HL-60/S4 treated with retinoic acid at 250 ng/mL for 4 days and 3 days (cell line): ENCODE measurements around the gene ENTPD2.

ENCODE experiments used
- in situ Hi-C: fragments of 300-500 bp; cut with MboI; formaldehyde crosslinking; loops from 2 replicates; pipeline ENCODE4 v1.7.0; 2022; ENCODE audit warnings: low sequenced_read_pairs

Gene ENTPD2

DNA sequence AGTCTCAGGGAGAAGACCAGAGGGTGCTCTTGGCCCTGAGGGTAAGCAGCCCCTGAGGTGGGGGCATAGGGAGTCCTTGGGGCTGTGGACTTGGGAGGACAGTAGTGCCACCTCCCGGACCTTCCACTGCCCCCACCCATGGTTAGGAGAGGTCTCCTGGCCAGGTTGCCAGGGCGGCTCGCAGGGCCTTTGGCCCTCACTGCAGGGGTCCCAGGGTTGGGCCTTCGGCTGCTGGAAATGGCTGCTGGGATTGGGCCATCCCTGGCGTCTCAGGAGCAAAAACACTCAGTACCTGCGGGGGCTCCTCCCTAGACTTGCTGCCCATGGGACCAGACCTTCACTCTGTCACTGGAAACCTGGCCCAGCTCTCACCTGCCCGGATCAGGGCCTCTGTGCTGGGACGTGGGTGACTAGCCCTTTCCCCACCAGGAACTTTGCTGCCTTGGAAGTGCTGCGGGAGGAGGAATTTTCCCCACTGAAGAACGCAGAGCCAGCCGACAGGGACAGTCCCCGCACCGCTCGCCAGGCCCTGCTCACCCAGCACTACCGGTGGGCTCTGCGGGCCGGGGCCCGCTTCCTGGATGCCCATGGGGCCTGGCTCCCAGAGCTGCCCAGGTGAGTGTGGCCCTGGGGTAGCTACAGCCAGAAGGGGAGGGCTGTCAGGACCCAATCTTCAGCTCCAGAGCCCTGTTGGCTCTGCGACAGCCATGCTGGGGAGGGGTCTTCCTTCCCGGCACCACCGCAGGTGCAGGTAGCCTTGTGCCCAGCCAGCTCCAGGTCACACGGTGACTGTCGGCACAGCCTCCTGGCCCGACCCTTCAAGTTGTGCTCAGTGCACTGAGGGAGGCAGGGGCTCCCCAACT is 26.6 kb upstream of the ENTPD2 start:
- in situ Hi-C loops = no loop called here

DNA sequence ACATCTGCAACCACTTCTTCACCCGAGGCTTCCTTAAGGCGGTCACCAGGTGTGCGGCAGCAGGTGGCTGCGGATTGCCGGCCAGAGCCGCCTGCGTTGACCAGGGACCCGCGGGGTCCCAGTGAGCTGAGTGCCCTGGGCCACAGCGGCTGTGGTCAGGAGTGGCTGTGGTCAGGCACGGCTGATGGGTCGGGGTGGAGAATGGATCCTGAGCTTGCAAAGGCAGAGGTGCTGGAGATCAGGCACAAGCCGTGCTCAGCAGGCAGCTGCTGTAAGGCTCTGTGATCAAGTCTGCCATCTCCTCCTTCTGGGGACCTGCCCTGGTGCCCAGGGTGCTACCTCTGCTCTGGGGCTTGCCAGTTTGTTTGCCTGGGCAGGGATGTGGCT is 25.5 kb upstream of the ENTPD2 start:
- in situ Hi-C loops = no loop called here

DNA sequence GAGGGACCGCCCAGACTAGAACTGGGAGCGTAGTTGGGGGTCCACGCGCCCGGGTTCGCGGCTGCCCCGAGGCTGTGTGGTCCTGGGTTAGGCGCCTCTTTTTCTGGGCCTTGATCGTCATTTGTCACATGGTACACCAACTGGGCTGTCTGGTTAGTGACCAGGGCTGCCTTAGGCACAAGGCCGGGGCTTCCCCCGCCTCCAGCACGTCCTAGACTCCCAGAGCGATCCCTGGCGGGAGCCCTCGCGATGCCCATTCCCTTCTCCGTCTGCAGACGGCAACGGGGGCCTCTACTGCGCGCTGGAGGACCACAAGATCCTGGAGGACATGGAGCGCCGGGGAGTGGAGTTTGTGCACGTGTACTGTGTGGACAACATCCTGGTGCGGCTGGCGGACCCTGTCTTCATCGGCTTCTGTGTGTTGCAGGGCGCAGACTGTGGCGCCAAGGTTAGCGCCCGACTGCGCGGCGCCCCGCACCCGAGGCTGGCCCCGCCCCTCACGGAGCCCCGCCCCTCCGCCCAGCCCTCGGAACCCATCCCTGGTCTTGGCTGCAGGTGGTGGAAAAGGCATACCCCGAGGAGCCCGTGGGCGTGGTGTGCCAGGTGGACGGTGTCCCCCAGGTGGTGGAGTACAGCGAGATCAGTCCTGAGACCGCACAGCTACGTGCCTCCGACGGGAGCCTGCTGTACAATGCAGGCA is 25.0 kb upstream of the ENTPD2 start:
- in situ Hi-C loops = no loop called here

DNA sequence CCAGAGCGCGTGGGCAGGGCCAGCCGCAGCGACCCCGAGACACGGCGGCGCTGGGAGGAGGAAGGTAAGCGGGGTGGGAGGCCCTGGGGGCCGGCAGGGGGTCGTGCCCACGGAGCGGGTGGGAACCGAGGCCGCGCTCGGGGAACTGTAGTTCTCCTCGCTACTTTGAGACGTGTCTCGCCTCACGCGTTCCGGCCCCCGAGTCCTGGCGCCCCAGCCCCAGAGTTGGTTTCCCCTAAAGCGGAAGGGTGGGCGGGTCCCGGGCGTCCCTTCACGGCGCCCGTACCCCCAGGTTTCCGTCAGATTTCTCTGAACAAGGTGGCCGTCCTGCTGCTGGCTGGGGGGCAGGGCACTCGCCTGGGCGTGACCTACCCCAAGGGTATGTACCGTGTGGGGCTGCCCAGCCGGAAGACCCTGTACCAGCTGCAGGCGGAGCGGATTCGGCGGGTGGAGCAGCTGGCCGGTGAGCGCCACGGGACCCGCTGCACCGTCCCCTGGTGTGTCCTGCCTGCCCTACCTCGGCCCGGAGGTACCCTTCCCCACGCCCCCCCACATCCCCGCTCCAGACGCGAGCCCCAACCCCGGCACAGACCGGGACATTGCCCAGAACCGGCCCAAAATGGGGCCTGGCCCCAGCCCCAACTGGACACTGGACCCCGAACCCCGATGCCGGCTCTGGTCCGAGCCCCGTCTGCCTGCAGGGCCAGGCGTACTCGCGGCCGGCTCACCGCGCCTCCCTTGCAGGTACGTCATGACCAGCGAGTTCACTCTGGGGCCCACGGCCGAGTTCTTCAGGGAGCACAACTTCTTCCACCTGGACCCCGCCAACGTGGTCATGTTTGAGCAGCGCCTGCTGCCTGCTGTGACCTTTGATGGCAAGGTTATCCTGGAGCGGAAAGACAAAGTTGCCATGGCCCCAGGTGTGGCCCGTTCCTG is 24.2 kb upstream of the ENTPD2 start:
- in situ Hi-C loops = no loop called here

DNA sequence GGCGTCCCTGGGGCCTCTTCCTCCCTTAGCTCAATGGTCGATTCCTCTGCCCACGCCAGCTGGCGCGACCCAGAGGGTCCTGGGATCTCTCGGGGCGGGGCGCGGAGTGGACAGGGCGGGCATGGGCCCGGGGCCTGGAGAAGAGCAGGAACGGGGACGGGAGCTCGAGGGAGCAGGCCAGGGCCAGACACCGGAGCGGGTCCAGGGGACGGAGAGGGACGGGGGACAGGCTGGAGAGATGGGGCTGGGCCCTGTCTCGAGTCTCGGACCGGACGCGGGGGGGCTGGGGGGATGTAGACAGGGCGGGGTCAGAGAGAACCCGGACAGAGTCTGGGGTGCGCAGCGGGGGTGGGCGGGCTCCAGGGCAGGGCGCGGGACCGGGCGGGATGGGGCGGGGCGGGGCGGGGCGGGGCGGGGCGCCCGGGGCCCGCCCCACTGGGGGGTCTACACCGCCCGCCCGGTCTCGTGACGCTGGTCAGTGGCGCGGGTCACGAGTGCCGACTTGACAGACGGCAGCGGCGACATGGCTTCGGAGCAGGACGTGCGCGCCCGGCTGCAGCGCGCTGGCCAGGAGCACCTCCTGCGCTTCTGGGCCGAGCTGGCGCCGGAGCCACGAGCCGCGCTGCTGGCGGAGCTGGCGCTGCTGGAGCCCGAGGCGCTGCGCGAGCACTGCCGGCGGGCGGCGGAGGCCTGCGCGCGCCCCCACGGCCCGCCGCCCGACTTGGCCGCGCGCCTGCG is 23.3 kb upstream of the ENTPD2 start, which contains the start of gene UAP1L1:
TSS of gene UAP1L1 (plus strand) at position 508 of the 738 bp plus-strand sequence. CDS start at position 524, 16 bp downstream.
- in situ Hi-C loops = no loop called here

DNA sequence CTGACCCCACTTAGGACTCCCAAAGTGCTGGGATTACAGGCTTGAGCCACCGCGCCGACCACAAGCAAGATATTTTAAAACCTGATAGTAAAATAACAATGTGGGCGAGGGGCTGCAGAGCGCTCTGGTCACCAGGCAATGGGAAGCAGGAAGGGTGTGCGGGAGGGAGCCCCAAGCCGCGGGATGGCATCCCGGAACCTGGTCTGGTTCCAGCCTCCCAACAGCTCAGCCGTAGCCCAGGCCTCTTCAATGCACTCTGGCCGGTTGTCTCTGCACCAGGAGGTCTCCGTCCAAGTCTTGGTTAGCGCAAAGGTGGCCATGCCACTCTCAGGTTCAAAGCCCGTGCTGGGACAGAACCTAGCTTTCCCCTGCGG is 22.8 kb upstream of the ENTPD2 start:
- in situ Hi-C loops = no loop called here

DNA sequence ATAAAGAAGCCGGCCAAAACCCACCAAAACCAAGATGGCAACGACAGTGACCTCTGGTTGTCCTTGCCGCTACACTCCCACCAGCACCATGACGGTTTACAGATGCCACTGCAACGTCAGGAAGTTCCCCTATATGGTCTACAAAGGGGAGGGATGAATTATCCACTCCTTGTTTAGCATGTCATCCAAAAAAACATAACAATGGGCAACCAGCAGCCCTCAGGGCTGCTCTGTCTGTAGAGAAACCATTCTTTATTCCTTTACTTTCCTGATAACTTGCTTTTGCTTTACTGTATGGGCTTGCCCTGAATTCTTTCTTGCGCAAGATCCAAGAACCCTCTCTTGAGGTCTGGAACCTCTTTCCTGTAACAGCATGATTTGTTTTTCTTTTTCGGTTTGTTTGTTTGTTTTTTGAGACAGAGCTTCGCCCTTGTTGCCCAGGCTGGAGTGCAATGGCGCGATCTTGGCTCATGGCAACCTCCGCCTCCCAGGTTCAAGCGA is 21.5 kb upstream of the ENTPD2 start:
- in situ Hi-C loops = no loop called here

DNA sequence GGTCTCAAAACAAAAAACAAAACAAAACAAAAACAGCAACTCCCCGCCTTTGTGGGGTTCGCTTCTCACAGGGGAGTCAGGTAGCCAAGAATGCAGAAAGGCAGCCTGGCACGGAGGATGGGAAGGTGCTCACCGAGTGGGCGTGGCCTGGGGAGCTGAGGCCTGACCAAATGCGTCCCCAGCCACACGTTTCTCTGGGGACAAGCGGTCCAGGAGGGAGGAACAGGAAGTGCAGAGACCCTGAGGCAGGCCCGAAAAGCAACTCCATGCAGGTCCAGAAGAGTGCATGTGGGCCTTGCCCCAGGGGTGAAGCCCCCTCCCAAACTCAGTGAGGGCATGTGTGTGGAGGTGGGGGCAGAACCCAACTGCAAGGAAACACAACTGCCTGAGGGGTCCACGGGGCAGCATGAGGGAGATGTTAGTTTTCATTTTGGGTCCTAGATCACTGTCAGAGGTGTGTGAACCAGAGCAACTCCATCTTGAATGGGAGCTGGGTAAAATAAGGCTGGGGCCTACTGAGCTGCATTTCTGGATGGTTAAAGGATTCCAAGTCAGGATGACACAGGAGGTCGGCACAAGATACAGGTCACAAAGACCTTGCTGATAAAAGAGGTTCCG is 20.9 kb upstream of the ENTPD2 start:
- in situ Hi-C loops = no loop called here

DNA sequence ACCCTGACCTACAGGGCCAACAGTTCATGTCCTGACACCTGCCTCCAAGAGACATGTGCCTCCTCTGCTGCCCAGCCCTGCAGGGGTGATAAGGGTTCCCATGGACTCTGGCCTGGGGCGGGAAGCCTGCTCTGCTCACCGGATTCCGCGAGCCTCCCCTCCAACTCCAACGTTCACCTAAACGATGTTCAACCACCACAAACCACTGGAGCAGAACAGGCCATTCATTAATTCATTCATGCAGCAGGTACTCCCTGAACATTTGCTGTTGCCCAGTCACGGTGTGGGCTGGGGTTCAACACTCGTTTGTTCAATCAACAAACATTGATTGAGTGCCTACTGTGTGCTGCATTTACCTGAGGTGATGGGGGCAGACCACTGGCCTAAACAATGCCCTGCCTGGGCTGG is 20.1 kb upstream of the ENTPD2 start:
- in situ Hi-C loops = no loop called here

DNA sequence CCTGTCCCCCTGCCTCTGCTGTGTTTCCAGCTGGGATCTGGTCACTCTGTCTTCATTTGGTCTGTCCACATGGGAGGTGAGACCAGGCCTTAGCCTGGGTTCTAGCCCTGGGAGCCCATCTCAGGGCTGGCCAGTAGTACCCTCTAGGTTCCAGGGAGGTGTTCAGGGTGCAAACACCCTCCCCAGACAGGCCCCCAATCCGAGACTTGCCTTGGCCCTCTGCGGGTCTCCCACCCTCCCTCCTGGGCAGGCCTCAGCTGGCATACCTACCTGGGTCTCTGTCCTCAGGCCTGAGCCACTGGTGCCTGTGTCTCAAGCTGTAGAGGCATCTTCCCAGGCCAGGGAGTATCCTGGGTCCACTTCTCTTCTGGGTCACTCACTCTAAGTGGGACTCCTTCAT is 17.4 kb upstream of the ENTPD2 start:
- in situ Hi-C loops = no loop called here

DNA sequence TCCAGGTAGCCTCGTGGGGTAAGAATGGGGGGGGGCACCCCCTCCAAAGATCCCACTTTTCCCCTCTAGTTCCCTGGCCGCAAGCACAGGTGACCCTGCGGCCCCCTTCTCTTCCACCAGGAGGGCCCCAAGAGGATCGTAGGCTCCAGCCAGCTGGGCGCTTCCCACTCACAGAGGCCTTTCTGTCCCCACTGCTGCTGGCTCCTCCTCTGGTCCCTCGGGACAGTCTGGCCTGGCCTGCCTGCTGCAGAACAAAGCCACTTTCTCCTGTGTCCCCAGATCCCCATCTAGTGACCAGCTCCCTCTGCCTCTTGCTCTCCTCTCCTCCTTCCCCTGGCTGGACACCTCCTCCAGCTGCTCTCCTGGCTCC is 17.0 kb upstream of the ENTPD2 start:
- in situ Hi-C loops = no loop called here

DNA sequence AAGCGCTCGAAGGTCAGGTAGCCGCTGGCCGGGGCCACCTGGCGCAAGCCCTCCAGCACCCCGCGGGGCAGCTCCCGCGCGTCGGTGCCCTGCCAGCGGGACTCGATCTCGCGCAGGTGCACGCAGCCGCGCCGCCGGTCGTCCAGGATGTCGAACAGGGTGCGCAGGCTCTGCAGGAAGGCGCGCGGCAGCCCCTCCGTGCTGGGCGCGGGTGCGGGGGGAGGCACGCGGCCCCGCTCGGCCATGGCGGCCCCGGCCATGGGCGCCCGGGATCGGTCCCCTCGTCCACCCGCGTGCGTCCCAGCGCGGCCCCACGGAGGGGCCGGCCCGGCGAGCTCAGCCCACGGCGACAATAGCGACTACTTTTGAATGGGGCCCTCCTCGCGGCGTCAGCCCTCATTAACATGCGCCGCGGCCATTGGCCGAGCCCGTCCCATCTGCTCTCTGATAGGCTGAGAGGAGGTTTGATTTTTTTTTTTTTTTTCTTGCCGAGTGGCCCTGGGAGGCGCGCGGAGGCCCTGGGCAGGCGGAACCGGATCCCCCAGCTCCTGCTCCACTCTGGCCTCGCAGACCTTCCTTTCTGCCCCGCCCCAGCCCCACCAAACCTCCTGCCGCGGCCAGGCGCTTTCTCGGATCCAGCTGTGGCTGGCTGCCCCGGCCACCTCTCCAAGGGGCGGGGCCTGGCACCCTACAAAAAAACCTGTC is 16.5 kb upstream of the ENTPD2 start, which contains the start of gene SAPCD2:
TSS of gene SAPCD2 (minus strand) at position 357 of the 705 bp plus-strand sequence. CDS start at position 260, 97 bp downstream.
- in situ Hi-C loops = no loop called here

DNA sequence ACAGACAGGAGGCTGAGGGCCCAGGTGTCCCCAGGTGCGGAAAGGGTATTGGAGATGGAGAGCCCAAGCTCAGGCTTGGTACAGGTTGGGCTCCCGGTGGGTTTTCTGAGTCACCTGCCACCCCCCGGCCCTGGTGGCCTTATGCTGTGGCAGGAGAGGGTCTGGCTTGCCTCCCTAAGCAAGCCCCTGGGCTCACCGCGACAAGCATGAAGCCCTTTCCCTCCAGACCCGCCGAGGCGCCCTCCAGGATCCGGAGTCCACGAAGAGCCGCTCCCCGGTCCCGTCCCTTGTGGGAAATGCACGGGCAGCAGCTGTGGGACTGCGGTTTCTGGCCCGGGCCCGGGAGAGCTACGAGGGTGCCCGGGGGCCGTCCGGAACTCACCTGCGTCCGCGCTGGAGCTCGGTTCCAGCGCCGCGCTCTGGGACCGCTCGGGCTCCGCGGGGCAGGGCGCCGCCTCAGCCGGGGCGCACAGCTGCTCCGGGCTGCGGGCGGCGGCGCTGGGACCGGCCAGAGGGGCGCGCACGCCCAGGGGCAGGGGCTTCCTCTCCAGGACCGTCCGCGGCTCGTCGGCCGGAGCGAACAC is 15.7 kb upstream of the ENTPD2 start:
- in situ Hi-C loops = no loop called here

DNA sequence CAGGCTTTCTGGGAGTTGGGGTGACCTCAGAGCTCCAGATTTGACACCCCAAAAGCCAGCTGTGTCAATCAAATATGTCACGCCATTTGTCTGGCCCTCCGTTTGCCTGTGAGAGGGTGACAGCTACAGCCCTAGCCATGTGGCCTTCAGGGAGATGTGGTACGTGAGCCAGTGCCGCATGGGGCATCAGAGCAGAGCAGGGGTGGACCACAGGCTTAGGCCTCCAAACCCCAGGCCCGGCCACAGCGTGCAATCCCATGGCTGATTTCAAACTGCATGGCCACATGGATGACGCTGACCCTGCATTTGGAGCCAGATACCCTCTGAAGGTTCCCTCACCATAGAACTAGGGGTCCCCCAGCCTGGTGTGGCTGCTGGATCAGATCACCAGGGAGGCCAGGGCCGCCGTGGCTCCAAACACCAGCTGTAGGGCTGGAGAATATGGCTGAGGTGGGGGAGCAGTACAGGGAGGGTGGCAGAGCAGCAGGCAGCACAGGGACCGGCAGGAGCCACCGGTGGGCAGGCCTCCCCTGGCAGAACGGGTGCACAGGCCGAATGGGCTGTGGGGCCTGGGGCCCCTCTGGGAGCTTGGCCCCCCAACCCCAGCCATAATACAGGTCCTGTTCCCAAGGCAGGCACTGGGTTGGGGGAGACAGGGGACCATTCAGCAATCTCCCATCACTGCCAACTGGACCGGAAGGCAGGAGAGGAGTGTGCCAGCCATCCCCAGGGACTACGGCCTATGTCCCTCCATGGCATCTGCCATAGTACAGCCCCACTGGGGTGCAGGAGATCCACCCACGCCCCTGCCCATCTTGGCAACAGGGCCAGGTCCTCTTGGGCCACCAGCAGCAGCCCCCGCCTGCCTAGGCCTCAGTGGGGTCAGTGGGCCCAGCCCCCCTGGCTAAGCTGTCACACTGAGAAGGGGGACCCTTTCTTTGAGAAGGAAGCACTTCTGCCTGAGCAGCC is 15.0 kb upstream of the ENTPD2 start:
- in situ Hi-C loops = no loop called here

DNA sequence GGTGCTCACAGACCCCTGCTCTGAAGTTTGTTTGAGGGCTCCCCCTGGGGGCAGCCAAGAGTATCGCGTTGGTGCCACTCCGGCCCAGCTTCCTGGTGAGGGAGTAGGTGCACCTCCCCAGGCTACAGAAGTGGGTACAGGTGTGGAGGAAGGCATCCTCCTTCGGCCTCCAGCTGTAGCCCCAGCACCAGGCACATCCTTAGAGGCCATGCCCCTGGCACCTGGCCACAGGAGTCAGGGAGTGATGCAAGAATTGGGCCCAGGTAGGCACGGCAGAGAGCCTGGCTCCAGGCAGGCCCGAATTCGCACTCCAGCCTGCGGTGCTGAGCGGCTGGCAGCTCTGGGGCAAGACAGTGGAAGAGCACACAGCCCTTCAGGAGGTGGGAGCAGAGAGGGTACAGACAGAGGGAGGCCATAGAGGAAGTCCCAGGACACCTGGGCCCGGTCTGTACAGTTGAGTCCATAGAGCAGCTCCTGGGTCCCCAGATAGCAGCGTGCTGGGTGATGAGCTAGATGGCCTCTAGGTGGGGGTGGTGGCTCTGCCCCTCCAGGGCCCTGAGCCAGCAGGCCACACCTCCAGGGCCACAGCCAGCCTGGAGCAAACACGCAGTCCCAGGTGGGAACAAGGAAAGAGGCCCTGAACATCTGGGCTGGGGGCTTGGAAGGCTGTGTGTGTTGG is 14.1 kb upstream of the ENTPD2 start:
- in situ Hi-C loops = no loop called here

DNA sequence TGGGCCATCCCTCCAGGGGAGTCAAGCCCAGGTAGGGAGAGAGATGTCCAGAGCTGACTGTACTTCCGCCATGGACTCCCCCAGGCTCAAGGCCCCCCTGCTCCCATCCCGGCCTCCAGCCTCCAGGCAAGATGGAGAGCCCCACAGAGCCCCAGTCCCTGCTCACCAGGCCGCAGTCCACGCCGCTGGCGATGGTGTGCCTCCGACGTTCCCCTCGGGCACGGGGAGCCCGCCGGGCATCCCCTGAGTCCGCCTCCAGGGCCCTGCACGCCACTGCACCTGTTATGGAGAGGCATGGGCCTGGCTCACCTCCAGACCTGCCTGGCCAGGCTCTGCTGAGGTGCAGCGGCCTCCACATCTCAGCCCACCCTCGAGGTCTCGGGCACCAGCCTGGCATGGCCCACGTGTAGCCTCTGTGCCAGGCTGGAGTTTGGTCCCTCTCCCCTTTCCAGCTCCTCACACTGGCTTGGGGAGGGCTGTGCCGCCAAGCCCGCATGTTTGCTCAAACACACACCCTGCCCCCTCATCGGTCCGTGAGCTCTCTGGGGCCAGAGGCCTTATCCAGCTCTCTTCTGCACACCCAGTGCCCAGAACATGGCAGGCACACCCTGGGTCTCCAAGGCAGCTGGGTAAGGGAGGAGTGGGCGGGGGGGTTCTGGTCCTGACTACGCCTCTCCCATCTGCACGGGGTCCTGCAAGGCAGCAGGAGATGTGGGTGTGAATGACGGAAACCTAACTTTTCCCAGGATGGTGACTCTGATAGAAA is 12.4 kb upstream of the ENTPD2 start:
- in situ Hi-C loops = no loop called here
